Panc1 (cell line): ENCODE measurements around the gene HS2ST1. TPM values are rescaled to one million over a fixed set of nuclear protein-coding genes. Genes with fewer than 3 reads are reported as not detected.

Source experiments
- ATAC-seq: fragments of 200-7000 bp; cut with Tn5 transposase; 2 replicates; pipeline ENCODE4 v1.9.1; 2020; ENCODE audit warnings: mild to moderate bottlenecking, moderate library complexity
- BruUV-seq: library from RNA; stranded (reverse); fragments of 400-500 nt; replicated peaks from 2 replicates; lab custom pipeline; 2021; lab: Mats Ljungman, UMichigan
- CTCF ChIA-PET: fragments of 300-600 bp; sonication (Branson Sonifier 250); formaldehyde crosslinking; loops from one replicate; lab custom pipeline; 2022; ENCODE audit warnings: antibody characterized with exemption; lab: Charles Lee
- POLR2A ChIA-PET: fragments of 300-600 bp; sonication (Branson Sonifier 250); formaldehyde crosslinking; loops from one replicate; lab custom pipeline; 2022; ENCODE audit warnings: antibody characterized with exemption; lab: Charles Lee
- DNase-seq: peaks from one replicate; pipeline ENCODE4 v3.0.0-alpha.2; 2010; ENCODE audit warnings: low read depth, low spot score
- H3K27ac ChIP-seq: 2 replicates; pipeline ENCODE4 v1.5.1; 2011; ENCODE audit warnings: mild to moderate bottlenecking, low read length, inconsistent platforms
- H3K27me3 ChIP-seq: fragments of 200-500 bp; sonication (Bioruptor generic); 2 replicates; pipeline ENCODE4 v1.6.0; 2014; ENCODE audit warnings: low read length, inconsistent platforms; ENCODE audit not compliant: control insufficient read depth, insufficient read depth
- H3K36me3 ChIP-seq: fragments of 200-500 bp; sonication (Bioruptor generic); 2 replicates; pipeline ENCODE4 v1.5.1; 2014; ENCODE audit warnings: inconsistent platforms, mild to moderate bottlenecking, low read length, moderate library complexity; ENCODE audit not compliant: control insufficient read depth, insufficient read depth
- H3K4me1 ChIP-seq: 2 replicates; pipeline ENCODE4 v1.5.1; 2011; ENCODE audit warnings: inconsistent platforms, mild to moderate bottlenecking, low read length, moderate library complexity; ENCODE audit not compliant: control insufficient read depth, insufficient read depth
- H3K4me3 ChIP-seq, 2 experiments: 2 replicates each; pipeline ENCODE4 v1.5.1; 2011 to 2012; ENCODE audit warnings: low read depth in 2 of 2, low read length in 2 of 2, mild to moderate bottlenecking in 2 of 2, inconsistent platforms in 1 of 2, moderate library complexity in 1 of 2
- H3K9me3 ChIP-seq: fragments of 200-500 bp; sonication (Bioruptor generic); 2 replicates; pipeline ENCODE4 v1.5.1; 2014; ENCODE audit warnings: low read depth, mild to moderate bottlenecking, inconsistent platforms, low read length, moderate library complexity; ENCODE audit not compliant: control insufficient read depth, insufficient read depth
- CTCF ChIP-seq: fragments of 450-650 bp; IDR thresholded peaks from 2 replicates; pipeline ENCODE4 v1.5.1; 2017; ENCODE audit warnings: mild to moderate bottlenecking
- POLR2AphosphoS5 ChIP-seq: IDR thresholded peaks from 2 replicates; pipeline ENCODE4 v1.6.1; 2012; ENCODE audit warnings: mild to moderate bottlenecking, low read depth, low read length, moderate library complexity
- REST ChIP-seq, 2 experiments: IDR thresholded peaks; 2 replicates each; pipeline ENCODE4 v1.6.1; 2011 to 2012; ENCODE audit warnings: low read depth in 2 of 2, control low read depth in 1 of 2, low read length in 1 of 2, mild to moderate bottlenecking in 1 of 2, moderate library complexity in 1 of 2; ENCODE audit not compliant: insufficient read depth in 1 of 2
- SIN3A ChIP-seq: IDR thresholded peaks from 2 replicates; pipeline ENCODE4 v1.6.1; 2012; ENCODE audit warnings: low read depth, mild to moderate bottlenecking, low read length, moderate library complexity, borderline replicate concordance; ENCODE audit not compliant: insufficient read depth
- TCF7L2 ChIP-seq: IDR thresholded peaks from 2 replicates; pipeline ENCODE4 v1.6.1; 2011; ENCODE audit warnings: mild to moderate bottlenecking, low read depth, low read length, inconsistent platforms
- in situ Hi-C: cut with HindIII; loops from 2 replicates; pipeline ENCODE4 v1.10.0; 2016; ENCODE audit warnings: low sequenced_read_pairs, low pct_unique_long_range_greater_than_20kb
- intact Hi-C: fragments of 100-400 bp; cut with micrococcal nuclease; formaldehyde crosslinking; loops from one replicate; pipeline ENCODE4 v1.10.0; 2022; ENCODE audit not compliant: unreplicated experiment
- total RNA-seq: library from RNA; stranded (reverse); gene quantifications from one replicate; pipeline ENCODE4 v1.2.1, GENCODE V29; 2021; ENCODE audit not compliant: unreplicated experiment

The HS2ST1 gene
- total RNA-seq, 1 experiment from 2014 or later = 81.0 TPM

- Histone ChIP-seq H3K4me1 (no peaks in the 10 kb centered on the region), H3K27me3 (peaks cover 2% of the 10 kb centered on the region; the same call in 1 of the 2 replicates), H3K36me3 (no peaks in the 10 kb centered on the region), H3K9me3 (no peaks in the 10 kb centered on the region), H3K27ac (no peak overlapping the region), H3K4me3 (no peak overlapping the region)
- ATAC-seq (no peak), DNase-seq (no peak)
- intact Hi-C loops = no loop called here
- TF ChIP-seq REST (IDR thresholded peaks at IDR 0.05; ENCODE audit: insufficient read depth in 1 of 2, low read depth in 2 of 2, low read length in 1 of 2) (no peak), SIN3A (no peak), POLR2AphosphoS5 (no peak), CTCF (no peak), TCF7L2 (no peak)
- BruUV-seq = no TSS peak
- ChIA-PET CTCF (no interaction called here), POLR2A (no interaction called here)
- in situ Hi-C loops = no loop called here
Observed at GRCh38 chr1:87127581-87127980, 213.1 kb downstream of the HS2ST1 start.

- no peak overlapping the region for H3K27ac ChIP-seq
- no peaks in the 10 kb centered on the region for H3K4me1 ChIP-seq
- TF ChIP-seq REST (IDR thresholded peaks at IDR 0.05; ENCODE audit: insufficient read depth in 1 of 2, low read depth in 2 of 2, low read length in 1 of 2) (no peak), POLR2AphosphoS5 (no peak), TCF7L2 (no peak), CTCF (no peak), SIN3A (no peak)
- DNase-seq (no peak), ATAC-seq (no peak)
- intact Hi-C loops = no loop called here
- H3K36me3 ChIP-seq = no peaks in the 10 kb centered on the region
- BruUV-seq = no TSS peak
- ChIA-PET CTCF (interaction anchor here (0.6 kb wide), 2 partner anchors 33 to 88 kb away, joined by 3 to 9 read pairs; no protein-coding TSS in a partner anchor), POLR2A (interaction anchor here (0.6 kb wide), 2 partner anchors 318 to 1726 kb away, joined by 4 to 20 read pairs; no protein-coding TSS in a partner anchor)
- H3K4me3 ChIP-seq = no peak overlapping the region
- peaks cover 2% of the 10 kb centered on the region; the same call in 1 of the 2 replicates for H3K27me3 ChIP-seq
- in situ Hi-C loops = no loop called here
- H3K9me3 ChIP-seq = no peaks in the 10 kb centered on the region
Observed at GRCh38 chr1:87129038-87129437, 214.6 kb downstream of the HS2ST1 start.
